Stomach (tissue), 4 donors: ENCODE data around the gene SPARCL1.

ENCODE experiments used
- CTCF ChIP-seq, 7 experiments: fragments of 450-650 bp in 4 of 7; fragments of 200-600 bp in 3 of 7; sonication (generic) in 3 of 7; IDR thresholded peaks; one replicate each; pipeline ENCODE4 v1.5.1; 2016 to 2019; ENCODE audit warnings: antibody characterized with exemption in 7 of 7, control low read depth in 2 of 7, mild to moderate bottlenecking in 1 of 7
- EP300 ChIP-seq: sonication (generic); formaldehyde crosslinking; IDR thresholded peaks from one replicate; pipeline ENCODE4 v1.6.1; 2017; ENCODE audit warnings: antibody characterized with exemption
- POLR2A ChIP-seq, 4 donors: fragments of 450-650 bp; IDR thresholded peaks; one replicate each; pipeline ENCODE4 v1.6.1; 2016; ENCODE audit warnings: antibody characterized with exemption in 4 of 4, control low read depth in 2 of 4, mild to moderate bottlenecking in 1 of 4, moderate library complexity in 1 of 4
- POLR2AphosphoS5 ChIP-seq, 3 donors: sonication (generic); formaldehyde crosslinking; IDR thresholded peaks; one replicate each; pipeline ENCODE4 v1.6.1; 2016; ENCODE audit warnings: antibody characterized with exemption in 3 of 3

GRCh38 chr4:87427518-87427868 lies 101.7 kb downstream of the SPARCL1 start:
- TF ChIP-seq CTCF (IDR thresholded peaks at IDR 0.05) = no peak
- TF ChIP-seq POLR2A (IDR thresholded peaks at IDR 0.05) = no peak
- TF ChIP-seq POLR2AphosphoS5 (IDR thresholded peaks at IDR 0.05) = no peak
- TF ChIP-seq EP300 = no peak
